ACHN (cell line): Measurements from ENCODE around the gene ATP6V1G1.
A peak's percentile ranks its signal among the peaks of the same experiment; 100 is the strongest.

Experiments used
- DNase-seq: peaks from one replicate; pipeline ENCODE4 v3.0.0-alpha.2; 2015
- in situ Hi-C: cut with HindIII; loops from 2 replicates; pipeline ENCODE4 v1.10.0; 2017; ENCODE audit warnings: low sequenced_read_pairs, low pct_ligation_motif_present, low pct_unique_long_range_greater_than_20kb

ATP6V1G1 gene

DNA sequence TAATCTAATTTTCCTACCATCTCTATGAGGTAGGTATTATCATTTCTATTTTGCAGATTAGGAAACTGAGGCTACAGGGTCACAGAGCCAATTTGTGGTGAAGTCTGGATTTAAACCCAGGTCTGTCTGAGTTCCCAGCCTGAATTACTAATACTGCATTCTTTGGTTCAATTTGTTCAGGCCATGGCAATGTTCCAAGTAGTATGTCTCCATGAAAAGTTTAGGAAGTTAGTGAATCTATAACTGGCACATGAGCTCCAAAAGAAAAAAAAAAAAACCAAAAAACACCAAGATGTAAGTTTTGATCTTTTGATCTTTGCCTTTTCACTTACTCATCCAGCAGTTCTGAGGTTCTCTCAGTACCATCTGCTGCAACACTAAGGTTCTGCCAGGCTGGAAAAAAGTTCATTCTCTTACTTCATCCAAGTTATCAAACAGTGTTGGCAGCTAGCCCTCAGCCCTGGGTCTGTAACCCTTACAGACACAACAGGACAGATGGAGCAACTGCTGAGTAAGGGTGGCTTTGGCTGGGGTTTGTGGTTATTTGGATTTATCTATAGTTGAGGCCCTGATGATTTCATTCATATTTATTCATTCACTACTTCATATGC lies 19.1 kb downstream of the ATP6V1G1 start:
- in situ Hi-C loops, result no loop called here
- DNase-seq, result no peak

DNA sequence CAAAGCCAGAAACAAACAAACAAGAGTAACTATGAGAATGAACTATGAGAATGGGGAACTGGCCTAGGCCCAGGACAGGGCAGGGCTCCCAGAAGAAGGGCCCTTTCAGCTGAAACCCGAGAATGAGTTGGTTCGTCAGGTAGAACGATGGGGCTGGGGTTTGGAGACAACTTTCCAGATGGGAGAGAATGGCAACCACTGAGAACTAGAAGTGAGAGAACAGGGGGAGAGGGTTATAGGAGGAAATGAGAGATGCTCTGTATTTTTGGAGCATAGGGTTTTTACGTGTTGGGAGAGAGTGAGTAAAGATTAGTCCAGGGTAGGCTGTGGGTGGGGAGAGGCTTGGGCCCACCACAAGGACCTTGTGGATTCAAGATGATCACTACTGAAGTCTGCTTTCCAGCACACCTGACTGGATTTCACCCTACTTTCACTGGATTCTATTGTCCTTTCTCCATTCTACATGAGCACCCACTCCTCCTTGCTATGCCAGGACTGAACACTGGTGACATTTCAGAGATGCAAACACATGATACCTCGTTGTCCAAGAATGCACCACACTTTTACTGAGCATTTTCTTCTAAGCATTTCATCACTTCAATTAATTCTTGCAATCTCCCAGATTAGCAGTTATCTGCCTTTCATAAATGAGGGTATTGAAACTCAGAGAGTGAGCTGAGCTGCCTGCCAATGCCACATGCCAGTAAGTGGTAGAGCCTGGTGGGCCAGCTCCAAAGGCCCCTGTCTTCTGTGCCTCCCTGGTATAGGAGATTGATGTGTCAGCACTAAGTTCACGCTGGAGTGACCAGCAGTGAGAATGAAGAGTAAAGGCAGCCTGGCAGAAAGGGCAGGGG lies 20.3 kb downstream of the ATP6V1G1 start:
- DNase-seq, result no peak

DNA sequence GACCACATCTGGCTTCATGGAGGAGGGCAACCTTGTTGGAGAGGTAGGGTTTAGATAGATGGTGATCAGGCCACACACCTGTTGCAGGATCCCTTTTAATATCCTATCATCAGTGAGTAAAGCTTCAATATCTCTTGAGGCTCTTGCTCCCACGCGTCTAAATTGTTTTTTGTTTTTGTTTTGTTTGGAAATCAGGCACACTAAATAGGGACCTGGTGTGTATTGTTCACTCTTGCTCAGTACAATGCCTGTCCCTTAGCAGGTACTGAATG lies 20.9 kb downstream of the ATP6V1G1 start:
- DNase-seq, result no peak

More for the DNA sequence above, 20.3 kb downstream of the ATP6V1G1 start:
- in situ Hi-C loops, result no loop called here

DNA sequence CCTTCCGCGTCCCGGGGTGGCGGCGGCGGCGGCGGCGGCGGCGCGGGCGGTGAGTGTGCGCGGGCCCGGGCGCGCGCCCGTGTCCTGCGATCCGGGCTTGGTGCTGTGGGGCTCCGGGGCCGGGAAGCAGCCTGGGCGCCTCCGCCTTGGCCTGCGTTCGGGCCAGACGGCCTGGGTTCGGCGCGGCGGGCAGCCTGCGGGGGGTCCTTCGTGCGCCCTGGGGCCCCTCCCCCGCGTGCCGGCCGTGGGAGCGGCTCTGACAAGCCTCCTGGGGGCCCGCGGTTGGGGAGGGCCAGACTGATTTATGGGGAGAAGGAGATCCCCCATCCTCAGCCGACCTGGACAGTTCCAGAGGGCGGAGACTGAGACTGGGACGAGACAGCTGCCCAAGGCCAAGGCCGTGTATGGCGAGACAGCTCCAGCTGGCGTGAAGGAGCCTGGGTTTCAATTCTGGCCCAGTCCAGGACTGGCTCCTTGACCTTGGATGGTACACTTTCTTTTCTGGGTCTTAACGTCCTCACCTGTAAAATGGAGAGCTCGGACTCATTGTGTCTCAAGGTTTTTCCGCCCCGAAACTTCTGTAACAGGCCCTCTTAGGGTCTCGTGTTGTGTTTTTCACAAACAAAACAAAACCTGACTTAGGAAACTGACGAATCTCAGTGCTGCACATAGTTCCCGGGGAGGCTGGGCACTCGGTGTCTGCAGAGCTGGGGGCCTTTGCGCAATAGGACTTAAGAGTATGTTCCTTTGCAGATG lies 24.1 kb downstream of the ATP6V1G1 start:
- in situ Hi-C loops, result no loop called here
- DNase-seq, result peak; percentile 51

More for the DNA sequence above, 20.9 kb downstream of the ATP6V1G1 start:
- in situ Hi-C loops, result no loop called here

DNA sequence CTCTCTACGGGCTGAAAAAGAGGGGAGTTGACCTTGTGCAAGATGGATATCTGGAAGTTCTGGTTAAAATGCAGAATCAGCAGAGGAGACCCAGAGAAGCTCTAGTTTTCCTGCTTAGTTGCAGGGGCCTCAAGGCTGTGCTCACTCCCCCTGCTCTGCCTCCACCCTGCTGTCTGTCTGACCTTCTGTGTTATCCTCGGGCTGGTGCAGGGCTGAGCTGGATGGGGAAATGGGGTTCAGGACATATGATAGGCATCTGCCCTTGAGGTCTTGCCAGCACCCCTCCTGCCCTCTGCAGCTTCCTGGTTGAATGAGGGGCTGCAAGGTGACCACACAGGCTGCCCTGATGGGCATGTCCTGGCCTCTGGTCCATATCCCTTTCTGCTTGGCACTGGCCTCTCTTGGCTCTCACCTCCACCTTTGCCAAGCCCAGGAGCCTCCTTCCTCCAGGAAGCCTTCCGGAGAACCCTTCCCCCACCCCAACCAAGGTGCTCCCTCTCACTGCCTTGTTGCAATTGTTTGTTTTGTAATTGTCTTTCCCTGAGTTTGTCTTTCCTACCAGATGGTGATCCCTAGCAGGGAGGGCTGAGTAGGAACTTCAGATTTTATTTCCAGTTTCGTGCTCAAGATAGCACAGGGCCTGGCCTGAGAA lies 24.8 kb downstream of the ATP6V1G1 start:
- in situ Hi-C loops, result no loop called here

DNA sequence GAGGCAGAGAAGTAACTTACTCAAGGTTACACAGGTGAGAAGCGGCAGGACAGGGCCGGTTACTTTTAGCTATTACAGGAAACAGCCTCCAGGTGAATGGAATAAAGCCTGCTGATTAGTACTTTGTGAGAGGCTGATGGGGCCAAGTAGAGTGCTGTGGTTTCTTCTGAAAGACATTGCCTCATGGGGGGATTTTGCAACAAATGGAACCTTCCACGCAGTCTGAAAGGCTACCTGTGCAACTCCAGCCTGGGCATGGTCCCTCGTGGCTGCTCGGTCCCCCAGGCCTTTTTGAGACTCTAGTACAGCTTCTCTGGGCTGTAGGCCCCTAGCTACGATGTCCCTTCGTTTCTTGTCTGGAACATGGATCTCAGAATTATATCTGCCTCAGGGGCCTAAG lies 25.5 kb downstream of the ATP6V1G1 start:
- in situ Hi-C loops, result no loop called here
- no peak for DNase-seq

More for the DNA sequence above, 24.8 kb downstream of the ATP6V1G1 start:
- DNase-seq, result no peak

DNA sequence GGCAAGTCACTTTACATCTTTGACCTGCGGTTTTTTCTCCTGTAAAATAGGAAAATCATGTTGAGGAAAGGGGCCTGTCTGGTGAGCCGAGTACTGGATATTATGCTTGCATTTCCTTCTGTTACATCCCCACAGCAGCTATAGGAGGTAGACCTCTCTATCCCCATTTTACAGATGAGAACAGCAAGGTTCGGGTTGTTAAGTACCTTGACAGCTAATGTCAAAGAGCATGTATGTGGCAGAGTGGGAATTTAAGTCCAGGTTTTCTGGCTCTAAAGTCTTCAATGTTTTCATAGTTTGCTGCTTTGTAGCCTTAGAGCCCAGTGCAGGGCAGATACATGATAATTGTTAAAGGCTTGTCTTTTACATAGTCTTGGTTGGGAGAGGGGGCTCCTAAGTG lies 26.4 kb downstream of the ATP6V1G1 start:
- in situ Hi-C loops, result no loop called here
- no peak for DNase-seq

DNA sequence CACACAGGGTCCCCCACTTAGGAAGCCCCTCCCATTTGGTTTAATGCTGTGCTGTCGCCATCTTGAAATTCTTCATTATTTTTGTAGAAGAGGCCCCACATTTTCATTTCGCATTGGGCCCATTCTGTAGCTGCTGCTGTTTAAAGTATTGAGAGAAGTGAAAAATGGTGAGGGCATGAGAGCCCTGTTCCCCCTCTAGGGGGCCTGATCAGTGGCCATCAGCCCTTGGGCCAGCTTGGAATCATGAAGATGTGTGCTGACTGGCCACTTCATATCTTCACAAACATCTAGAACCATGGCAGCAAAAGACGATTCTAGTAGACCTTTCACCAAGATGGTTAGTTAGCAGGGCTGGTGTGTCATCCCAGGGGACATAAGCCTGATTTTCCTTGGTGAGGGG lies 26.8 kb downstream of the ATP6V1G1 start:
- in situ Hi-C loops, result no loop called here
- DNase-seq, result no peak

DNA sequence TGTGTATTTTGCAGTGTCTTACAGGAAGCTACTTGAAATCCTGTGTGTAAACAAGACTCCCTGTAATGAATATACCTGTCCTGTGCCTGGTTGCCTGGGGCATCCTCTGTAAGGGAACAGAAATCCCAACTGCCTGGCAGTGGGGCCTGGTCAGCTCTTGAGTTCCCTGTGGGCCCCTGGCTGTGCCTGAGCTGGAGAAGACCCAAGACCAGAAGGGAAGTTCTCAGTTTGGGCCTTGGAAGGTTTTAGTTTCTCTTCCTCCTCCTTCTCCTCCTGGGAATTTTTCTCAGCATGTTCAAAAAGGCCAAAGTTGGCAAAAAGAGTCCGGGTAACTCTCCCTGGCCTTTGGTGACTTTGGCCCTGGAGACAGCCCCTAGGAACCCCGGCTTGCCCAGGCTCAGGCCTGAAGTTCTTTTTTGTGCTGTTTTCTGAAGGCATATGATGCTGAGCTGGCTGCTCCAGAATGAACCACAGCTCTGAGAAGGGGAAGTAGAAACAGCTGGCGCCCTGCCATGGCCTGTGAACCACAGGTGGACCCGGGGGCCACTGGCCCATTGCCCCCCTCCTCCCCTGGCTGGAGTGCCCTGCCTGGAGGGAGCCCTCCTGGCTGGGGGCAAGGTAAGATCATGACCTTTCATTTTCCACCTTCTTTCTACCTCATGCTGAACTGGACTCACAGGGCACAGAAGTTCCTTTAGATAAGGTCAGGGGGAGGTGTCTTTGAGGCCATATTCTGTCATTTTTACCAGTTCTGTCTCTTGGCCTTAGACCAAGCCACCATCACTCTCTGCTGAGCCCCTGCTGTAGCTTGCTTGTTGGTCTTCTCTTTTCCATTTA lies 29.3 kb downstream of the ATP6V1G1 start:
- in situ Hi-C loops, result no loop called here
- DNase-seq, result no peak

DNA sequence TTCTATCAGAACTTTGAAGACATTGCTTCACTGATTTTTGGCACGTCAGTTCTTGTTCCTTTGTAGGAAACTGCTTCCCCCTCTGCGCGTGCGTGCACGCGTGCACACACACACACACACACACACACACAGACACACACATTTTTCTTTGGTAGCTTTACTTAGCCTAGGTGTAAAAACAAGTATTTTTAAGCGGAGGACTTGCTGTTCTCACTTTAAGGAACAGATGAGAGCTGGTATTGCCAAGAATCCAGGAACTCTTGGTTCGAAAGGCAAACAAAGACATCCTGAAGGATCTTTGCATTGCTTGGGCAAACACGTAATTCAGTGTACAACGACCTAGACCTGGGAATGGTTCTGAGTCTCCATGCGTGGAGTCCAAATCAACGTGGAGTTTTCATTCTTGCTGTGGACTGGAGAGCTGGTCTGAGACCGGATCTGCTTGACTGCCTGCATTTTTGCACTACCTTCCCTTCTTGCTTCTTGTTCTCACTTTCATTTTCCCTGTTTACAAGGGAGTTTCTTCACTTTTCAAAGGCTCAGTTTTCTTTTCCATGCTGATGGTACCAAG lies 31.7 kb downstream of the ATP6V1G1 start:
- no peak for DNase-seq
- in situ Hi-C loops, result no loop called here

DNA sequence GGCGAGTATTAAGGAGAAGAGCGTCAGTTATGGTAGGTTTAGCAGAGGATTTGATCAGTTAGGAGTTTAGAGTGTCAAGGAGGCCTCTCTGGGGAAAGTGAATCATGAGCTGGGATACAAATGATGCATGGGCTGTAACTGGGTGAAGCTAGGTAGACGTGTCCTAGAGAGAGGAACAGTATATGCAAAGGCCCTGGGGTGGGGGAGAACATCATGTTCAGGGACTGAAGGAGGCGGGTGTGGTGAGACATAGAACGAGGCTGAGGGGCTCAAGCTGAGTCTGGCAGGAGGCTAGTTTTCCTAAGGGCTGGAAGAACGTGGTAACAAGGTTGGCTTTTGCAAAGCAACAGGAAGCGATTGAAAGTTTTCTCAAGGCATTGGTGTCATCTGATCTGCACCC lies 34.0 kb downstream of the ATP6V1G1 start:
- DNase-seq, result no peak
- in situ Hi-C loops, result no loop called here

DNA sequence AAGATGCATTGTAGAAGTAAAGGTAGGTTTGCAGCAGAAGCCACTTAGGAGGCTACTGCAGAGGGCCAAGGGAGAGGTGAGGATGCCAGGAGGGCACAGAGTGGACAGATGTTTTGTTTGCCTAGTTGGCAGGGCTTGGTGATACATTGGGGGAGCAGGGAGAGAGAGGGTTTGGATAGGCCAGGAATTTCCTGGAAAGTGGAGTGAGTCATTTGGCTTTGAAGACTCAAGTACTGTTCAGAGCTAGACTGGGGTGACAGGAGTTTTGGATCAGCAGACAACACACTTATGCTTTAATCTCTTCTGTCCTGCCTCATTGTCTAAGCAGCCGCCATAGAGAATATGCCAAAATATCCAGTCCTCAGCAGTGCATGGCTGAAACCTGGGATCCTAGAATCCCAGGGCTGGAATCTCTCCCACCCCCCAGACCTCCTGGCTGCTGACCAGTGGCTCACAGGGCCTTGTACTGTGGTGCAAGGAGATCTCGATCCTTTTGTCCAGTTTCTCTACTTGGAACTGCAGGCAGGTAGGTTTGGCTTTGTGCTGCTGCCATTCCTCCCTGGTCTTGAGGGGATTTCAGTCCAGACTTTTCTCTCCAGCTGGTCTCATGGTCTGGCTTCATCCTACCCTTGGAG lies 34.5 kb downstream of the ATP6V1G1 start:
- in situ Hi-C loops, result no loop called here

DNA sequence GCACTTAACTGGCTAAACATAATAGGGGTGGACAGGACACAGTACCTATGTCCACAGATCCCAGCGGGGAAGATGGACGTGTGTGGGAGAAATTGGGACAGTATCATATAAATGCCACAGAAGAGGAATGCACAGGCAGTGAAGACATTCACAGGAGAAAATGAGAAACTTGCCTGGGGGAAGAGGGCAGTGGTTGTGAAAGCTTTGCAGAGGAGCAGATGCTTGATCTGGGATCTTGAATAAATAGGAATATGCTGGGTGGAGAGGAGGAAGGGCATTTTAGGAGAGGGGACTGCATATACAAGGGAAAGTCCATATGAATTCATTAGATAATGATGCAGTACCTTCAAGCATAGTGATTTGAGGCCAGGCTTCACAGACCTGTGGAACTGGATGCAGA lies 37.1 kb downstream of the ATP6V1G1 start:
- no peak for DNase-seq
- in situ Hi-C loops, result no loop called here

More for the DNA sequence above, 34.5 kb downstream of the ATP6V1G1 start:
- DNase-seq, result peak; percentile 51

DNA sequence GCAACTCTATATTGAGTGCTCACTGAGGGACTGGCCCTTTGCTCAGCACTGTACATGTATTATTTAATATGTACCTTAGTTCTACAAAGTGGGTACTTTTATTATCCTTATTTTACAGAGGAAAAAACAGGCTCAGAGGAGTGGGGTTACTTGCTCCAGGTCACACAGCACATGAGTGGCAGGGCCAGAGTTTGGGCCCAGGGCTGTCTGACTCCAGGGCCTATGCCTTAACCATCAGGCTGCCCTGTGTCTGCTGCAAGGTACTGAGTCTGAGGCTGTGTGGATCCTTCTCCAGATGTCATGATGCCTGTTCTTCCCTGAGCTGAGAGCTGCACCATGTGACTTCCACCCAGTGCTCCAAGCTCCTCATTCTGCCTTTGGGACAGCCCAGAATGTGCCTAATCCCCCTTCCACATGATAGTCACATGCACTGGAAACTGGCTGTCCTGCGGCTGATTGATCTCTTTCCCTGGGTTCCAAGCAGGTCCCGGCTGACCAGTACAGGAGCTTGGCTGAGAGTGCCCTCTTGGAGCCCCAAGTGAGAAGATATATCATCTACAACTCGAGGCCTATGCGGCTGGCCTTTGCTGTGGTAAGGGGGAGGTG lies 38.9 kb downstream of the ATP6V1G1 start:
- in situ Hi-C loops, result no loop called here
- no peak for DNase-seq

DNA sequence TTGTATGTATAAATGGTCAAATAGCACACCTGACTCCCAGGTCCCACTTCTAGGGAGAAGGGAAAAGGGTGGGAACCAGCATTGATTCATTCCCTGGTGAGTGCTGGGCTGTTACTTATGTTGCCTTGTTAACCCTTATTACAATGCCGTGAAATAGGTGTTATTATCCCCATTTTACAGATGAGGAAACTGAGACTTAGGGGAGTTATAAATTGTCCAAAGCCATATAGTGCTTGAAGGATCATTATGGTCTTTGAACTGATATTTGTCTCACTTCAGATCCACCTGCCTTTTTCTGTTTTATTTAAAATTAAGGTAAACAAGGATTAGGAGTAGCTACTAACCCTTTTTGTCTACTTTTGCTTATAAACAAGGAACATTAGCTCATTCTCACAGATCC lies 40.0 kb downstream of the ATP6V1G1 start:
- no peak for DNase-seq
- in situ Hi-C loops, result no loop called here

DNA sequence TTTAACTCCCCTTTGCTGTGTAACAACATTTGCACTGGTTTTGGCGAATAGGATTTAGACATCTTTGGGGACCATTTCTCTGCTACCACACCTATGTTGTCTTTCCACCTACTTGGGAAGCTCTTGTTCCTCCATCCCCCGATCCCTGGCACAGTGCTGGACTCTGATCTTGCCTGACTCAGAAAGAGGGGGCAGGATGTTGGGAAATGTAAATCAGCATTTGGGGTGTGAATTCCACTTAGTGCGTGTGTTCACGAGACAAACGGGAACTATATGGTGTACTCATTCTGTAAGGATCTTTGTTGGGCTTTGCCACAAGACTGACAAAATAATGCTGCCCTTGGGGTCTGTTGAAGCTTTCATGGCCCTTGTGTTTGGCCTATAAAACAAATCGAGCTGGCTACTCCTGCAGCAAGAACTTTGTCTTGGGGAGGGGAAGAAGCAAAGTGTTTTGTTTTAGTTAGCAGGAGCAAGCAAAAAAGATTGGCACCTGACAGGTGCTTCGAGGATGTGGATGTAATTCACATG lies 42.1 kb downstream of the ATP6V1G1 start:
- DNase-seq, result no peak
- in situ Hi-C loops, result no loop called here

DNA sequence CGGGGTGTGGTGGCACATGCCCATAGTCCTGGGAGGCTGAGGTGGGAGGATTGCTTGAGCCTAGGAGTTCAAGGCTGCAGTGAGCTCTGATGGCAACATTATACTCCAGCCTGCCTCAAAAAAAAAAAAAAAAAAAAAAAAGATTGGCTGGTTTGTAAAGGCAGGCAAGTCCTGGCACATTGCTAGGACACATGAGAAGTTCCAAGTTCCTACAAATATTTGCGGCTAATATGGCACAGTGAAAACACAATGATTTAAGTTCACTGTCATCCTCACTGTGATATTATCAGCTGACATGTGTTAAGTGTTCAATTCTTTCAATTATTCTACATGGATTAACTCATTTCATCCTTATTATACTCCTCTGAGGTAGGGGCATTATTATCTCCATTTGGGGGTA lies 43.6 kb downstream of the ATP6V1G1 start:
- DNase-seq, result no peak
- in situ Hi-C loops, result no loop called here
